Vein endothelial cell (primary cell): ENCODE measurements around the gene PROS1. TPM values are rescaled to one million over a fixed set of nuclear protein-coding genes. Genes with fewer than 3 reads are reported as not detected.

Experiments
- small RNA-seq: library from RNA; depleted of rRNA; stranded (forward); fragments of <200 nt; gene quantifications from one replicate; pipeline ENCODE3, GENCODE V24; 2012
- total RNA-seq: library from RNA; depleted of rRNA; stranded (reverse); fragments of >200 nt; gene quantifications from 2 replicates; pipeline ENCODE4 v1.2.3, GENCODE V29; 2012

The PROS1 gene
- 9.1 and 12.6 TPM in 2 replicates for total RNA-seq

GRCh38 chr3:93973131-93974126 is at the start of gene PROS1:
Gene PROS1 (minus strand): TSS chr3:93973896. CDS start chr3:93973749, 147 bp downstream.

GRCh38 chr3:93979850-93980676 is 6.4 kb upstream of the PROS1 start, which contains the start of gene ARL13B:
Gene ARL13B (plus strand): TSS chr3:93980155. CDS start chr3:93980424, 269 bp downstream.

Small RNA genes lying within 50 kb of the gene (small RNA-seq; reads per million reads assigned to genes)
- gene RF00019 (not detected), gene RNU6-488P (not detected), gene RNU6-511P (not detected)

Other genes with a start within 250 kb of the PROS1 start
- gene ARL13B, start 6.3 kb upstream of the PROS1 start, total RNA-seq: 6.9 and 11.0 TPM in 2 replicates
- not detected in 2 replicates for gene STX19, start 54.7 kb upstream of the PROS1 start, total RNA-seq
- gene DHFR2, start 89.0 kb upstream of the PROS1 start, total RNA-seq: 2.4 and 2.9 TPM in 2 replicates
- 10.1 and 11.9 TPM in 2 replicates for gene NSUN3, start 89.2 kb upstream of the PROS1 start, total RNA-seq